M059J (cell line): ENCODE data around the gene PCNX3. TPM values are rescaled to one million over a fixed set of nuclear protein-coding genes. Genes with fewer than 3 reads are reported as not detected.

Source experiments
- DNase-seq: peaks from one replicate; pipeline ENCODE4 v3.0.0-alpha.2; 2012; ENCODE audit warnings: low read depth
- total RNA-seq: library from RNA; depleted of rRNA; stranded (reverse); fragments of >200 nt; shearing (Covaris generic); gene quantifications from 2 replicates; pipeline ENCODE4 v1.2.3, GENCODE V29; 2014

The PCNX3 gene
- total RNA-seq, 1 experiment from 2014 or later, result 26.0 TPM

DNA sequence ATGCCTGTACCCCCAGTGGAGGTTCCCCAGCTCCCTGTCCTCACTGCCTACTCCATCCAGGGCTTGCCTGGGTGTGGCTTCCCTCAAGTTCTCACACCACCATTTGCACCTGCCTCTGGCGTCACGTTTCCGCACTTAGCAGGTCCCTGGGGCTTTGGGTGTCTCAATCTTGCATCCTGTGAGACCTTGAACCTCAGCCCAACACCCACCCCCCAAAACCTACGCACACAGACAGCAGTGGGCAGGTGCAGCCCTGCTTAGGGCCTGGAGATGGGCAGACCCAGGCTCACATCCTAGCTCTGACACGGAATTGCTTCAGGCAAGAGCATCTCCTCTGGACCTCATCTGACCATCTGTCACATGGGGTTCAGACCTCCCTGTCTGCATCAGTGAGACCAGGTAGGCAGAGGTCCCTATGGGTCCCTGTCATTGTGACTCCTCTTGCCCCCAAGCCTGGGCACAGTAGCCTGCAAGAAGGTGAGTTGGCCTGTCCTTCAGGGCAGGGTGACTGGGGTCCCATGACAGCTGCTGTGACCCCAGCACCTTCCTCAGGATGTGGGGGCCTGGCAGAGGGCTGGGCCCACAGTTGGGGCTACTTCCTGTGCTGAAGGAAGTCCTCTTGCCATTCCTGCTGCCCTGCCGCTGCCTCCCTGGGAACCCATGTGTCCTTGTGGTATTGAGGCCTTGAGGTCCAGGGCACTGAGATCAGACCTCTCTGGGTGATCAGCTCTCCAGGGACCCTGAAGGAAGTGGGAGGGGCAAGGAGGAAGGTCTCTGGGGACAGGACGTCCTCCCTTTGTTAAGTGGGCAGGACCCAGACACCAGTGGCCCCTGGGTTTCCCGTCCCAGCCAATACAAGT lies 24.3 kb downstream of the PCNX3 start:
- no peak for DNase-seq

DNA sequence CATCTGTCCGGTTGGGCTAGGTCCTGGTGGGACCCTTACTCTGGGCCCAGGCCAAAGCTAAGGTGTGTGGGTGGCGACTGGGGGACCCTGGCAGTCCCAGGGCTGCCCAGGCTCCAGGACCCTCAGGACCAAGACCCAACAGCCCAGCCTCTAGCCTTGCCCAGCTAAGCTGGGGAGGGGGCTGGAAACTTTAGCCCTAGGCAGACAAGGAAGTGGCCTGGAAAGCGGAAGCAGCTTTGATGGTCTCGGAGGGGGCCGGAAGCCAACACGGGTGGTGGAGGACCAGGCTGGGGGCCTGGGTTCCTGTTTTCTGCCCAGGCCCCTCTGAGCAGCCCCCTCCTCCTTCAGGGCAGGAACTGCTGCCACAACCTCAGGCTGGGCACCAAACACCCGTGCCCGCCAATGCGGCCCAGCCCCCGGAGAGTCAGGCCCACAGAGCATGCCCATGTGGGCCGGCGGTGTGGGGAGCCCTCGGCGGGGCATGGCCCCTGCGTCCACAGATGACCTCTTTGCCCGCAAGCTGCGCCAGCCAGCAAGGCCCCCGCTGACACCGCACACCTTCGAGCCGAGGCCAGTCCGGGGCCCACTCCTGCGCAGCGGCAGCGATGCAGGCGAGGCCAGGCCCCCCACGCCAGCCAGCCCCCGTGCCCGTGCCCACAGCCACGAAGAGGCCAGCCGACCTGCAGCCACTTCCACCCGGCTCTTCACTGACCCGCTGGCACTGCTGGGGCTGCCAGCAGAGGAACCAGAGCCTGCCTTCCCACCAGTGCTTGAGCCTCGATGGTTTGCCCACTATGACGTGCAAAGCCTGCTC lies 25.1 kb downstream of the PCNX3 start:
- no peak for DNase-seq

GRCh38 chr11:65641297-65642013 lies 25.9 kb downstream of the PCNX3 start:
- no peak for DNase-seq

DNA sequence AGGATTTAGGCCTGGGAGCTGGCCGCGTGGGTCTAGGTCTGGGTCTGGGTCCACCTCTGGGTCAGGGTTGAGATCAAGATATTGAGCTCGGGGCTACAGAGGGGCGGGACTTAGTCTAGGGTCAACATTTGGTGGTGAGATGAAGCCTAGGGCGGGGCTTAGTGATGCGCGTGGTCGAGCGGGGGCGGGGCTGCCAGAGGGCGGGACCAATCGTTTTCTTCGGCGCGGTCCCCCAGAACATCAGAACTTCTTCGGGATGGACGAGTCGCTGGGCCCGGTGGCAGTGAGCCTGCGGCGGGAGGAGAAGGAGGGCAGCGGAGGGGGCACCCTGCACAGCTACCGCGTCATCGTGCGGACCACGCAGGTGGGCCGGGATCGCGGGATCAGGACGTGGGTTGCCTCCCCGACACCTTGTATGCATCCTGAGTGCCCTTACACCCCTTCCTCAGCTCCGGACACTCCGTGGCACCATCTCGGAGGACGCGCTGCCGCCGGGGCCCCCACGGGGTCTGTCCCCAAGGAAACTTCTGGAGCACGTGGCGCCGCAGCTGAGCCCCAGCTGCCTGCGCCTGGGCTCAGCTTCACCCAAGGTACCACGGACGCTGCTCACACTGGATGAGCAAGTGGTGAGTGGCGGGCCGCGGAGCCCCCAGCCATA lies 26.6 kb downstream of the PCNX3 start:
- no peak for DNase-seq

DNA sequence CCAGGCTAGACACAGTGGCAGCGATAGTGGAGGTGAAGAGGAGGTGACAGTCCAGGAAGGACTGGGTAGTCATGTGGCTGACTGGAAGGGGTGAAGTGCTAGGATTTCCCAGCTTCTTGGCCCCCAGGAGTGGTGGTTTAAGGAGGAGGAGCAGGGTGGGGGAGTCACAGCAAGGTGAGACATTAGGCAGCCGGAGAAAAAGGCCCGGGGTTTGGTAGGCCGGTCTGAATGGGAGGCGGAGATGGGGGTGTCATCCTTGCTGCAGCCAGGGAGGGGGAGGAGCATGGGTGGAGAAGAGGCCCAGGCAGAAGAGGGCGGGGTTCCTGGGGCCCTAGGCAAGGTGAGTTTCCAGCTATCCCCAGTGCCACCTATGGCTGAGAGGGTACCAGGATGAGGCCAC lies 28.4 kb downstream of the PCNX3 start:
- peak; percentile 27 for DNase-seq

DNA sequence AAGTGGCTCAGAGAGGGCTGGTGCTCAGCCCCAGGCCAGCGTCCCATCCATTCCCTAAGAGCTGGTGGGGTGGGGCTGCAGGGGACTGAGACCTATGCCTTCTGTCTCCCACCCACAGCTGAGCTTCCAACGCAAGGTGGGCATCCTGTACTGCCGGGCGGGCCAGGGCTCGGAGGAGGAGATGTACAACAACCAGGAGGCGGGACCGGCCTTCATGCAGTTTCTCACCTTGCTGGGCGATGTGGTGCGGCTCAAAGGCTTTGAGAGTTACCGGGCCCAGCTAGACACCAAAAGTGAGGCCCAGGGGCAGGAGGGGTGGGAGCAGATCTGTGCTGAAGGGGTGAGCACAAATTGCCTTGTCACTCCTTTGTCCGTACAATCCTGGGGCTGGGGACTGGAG lies 29.3 kb downstream of the PCNX3 start:
- no peak for DNase-seq

DNA sequence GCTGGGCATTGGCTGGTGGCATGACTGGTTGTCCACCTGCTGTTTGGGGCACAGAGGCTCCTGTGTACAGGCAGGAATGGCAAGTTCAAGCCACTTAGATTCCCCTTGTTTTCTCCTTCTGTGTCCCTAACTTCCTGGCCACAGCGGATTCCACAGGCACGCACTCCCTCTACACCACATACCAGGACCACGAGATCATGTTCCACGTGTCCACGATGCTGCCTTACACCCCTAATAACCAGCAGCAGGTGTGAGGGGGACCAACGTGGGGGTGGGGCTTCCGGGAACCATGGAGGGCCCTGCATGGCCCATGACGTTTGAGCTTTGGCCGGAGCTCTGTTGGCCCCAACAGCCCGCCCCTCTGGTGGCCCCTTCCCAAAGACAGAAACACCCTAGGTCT lies 30.1 kb downstream of the PCNX3 start:
- peak; percentile 42 for DNase-seq

DNA sequence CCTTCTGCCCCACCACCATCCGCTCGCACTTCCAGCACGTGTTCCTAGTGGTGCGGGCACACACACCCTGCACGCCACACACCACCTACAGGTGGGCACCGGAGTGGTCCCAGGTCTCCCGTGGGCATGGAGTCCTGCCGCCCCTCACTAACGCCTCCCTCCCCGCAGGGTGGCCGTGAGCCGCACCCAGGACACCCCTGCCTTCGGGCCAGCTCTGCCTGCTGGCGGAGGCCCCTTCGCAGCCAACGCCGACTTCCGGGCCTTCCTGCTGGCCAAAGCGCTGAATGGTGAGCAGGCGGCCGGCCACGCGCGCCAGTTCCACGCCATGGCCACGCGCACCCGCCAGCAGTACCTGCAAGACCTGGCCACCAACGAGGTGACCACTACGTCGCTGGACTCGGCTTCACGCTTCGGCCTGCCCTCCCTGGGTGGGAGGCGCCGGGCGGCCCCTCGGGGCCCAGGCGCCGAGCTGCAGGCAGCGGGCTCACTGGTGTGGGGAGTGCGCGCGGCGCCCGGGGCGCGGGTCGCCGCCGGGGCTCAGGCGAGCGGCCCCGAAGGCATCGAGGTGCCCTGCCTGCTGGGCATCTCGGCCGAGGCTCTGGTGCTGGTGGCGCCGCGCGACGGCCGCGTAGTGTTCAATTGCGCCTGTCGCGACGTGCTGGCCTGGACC lies 30.8 kb downstream of the PCNX3 start:
- no peak for DNase-seq

- no peak for DNase-seq
Measured at GRCh38 chr11:65646958-65647701, 31.6 kb downstream of the PCNX3 start.

DNA sequence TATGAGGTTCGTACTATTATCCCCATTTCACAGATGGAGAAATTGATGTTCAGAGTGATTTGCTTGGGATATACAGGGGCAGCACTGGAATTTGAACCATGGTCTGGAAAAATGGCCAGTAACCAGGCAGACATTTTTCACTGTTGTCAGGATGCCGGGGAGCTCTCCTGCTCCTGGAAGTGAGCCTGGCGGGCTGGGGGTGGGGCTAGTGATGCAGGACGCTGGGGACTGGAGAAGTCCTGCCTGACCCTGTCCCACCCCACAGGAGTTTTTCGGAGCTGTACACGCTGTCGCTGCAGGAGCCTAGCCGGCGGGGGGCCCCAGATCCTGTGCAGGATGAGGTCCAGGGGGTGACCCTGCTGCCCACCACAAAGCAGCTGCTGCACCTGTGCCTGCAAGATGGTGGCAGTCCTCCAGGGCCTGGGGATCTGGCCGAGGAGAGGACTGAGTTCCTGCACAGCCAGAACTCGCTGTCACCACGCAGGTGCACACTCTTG lies 33.5 kb downstream of the PCNX3 start:
- no peak for DNase-seq

- no peak for DNase-seq
Measured at GRCh38 chr11:65649656-65650546, 34.3 kb downstream of the PCNX3 start.

DNA sequence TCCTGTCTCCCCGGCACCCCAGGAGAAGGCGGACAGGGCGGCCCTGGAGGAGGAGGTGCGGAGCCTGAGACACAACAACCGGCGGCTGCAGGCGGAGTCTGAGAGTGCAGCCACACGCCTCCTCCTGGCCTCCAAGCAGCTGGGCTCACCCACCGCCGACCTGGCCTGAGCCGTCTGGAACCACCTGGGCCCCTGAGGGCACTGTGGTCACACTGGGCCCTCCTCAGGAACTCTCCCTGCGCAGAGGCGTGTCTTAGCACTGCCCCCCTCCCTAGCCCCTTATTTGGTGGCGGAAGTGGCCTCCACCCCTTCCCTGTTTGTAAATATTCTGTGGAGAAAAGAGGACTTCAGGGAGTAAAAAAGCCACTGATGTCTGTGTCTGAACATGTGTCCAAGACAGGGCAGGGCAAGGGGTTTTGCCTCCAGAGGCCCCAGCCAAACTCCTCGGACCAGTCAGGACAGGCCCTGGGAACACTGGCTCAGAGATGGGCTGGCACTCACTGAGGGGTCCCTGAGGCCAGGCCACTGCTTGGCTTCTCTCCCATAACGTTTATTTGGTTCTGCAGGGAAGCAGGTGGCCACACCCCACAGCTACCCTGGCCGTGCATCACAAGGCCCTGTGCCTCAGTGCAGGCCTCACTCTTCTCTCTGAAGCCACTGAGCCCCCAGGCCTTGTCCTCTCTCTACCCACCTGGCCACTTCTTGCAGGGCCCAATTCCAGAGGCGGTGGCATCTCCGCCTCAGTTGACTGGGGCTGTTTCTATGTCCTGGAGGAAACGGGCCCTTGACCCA lies 35.2 kb downstream of the PCNX3 start:
- no peak for DNase-seq

GRCh38 chr11:65651339-65651588 lies 35.7 kb downstream of the PCNX3 start:
- DNase-seq, result no peak

DNA sequence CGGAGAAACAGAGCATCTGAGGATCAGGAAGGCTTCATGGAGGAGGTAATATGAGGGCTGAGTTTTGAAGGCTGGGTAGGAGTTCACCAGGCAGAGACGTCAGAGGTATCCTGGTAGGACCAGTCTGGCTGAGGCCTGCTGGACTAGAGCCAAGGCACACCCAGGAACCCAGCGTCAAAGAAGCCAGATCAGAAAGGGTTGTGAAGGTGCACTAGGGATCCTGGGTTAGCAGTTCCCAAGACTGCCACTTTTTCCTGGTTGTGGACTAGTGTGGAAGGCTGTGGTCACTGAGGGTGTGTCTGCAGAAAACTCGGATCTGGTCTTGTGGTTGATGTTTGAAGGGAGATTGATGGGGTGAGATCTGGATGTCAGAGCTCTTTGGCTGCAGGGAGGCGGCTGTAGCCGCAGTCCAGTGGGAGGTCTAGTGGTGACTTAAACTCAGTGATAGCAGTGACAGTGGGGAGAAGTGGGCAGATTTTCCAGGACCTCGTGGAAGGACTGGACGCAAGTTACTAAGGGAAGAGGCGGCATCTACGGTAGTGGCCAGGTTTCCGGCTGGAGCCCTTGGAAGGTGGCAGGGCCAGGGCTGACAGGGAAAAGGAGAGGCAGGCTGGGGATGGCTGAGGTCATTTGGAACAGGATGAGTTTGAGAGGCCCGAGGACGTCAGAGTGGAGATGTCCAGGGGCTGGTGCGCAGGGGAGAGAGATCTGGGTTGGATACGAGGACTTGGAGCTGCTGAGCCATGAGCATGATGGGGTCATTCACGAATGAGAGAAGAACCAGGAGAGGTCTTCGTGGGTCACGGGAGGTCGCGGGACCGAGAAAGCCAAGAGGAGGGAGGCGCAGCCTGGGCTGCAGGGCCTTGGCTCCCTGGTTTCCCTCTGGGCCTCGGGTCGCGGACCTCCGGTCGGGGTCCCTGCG lies 36.3 kb downstream of the PCNX3 start:
- DNase-seq, result peak; percentile 34

- peak; percentile 92 for DNase-seq
Measured at GRCh38 chr11:65652511-65653228, 37.1 kb downstream of the PCNX3 start.

DNA sequence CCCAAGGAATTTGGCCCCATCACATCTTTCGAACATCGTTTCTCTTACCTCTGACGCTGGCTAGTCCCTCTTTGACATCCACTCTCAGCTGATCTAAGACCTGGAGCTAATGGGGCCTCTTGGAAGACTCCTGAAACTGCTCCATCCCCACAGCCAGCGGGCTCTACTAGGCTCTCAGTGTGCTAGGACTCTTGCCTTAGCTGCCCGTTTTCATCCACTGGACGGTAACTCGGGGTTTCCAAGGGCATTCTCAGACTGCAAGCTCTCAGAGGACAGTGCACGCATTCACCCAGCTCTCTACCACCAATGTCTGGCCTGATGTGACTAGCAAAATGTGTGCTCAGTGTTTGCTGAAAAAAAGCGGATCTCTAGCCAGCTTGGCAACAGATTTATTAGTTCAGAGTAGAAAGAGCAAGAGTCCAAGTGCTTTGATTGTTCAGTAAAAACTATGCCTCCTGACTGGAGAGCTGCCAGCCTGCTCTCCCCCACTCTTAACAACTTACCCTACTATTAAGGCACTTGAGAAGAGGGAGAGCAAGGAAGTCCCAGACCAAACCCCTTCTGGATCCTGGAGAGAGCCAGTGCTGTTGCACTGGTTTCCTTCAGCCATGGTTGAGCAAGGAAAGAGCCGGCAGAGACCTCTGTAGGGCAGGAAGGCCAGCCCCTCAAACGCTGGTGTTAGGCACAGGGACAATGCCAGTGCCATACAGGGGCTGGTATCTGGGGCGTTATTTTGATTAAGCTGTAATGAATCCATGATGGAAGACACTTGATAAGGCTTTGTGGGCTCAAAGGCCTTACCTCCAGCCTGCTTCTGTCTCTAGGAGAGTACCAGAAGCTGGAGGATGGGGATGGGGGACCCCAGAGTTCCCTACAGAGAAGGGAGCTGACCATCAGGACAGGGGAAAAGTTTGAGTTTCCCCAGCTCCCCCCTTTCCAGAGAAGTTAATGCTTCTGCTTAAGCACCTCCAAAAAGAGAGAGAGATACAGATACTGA lies 38.0 kb downstream of the PCNX3 start:
- peak; percentile 23 for DNase-seq
